IMR-90 (cell line): ENCODE measurements around the gene CAMKMT. TPM values are rescaled to one million over a fixed set of nuclear protein-coding genes. Genes with fewer than 3 reads are reported as not detected.
"Not testable (repeated sequence)": the region's sequence is repeated elsewhere in the genome, so short reads cannot be mapped to it uniquely, and the experiment has no call there.

Source experiments
- ATAC-seq: fragments of 200-7000 bp; cut with Tn5 transposase; 2 replicates; pipeline ENCODE4 v1.9.1; 2020; ENCODE audit warnings: low read depth, mild to moderate bottlenecking, moderate library complexity
- BruUV-seq: library from RNA; stranded (reverse); fragments of 400-500 nt; replicated peaks from 2 replicates; lab custom pipeline; 2021; lab: Mats Ljungman, UMichigan
- CTCF ChIA-PET: fragments of 300-600 bp; formaldehyde crosslinking; extraction: SDS; loops from one replicate; lab custom pipeline; 2021; ENCODE audit warnings: antibody characterized with exemption; lab: Yijun Ruan, JAX
- POLR2A ChIA-PET: fragments of 300-600 bp; sonication (Branson Sonifier 250); formaldehyde crosslinking; loops from one replicate; lab custom pipeline; 2022; ENCODE audit warnings: antibody characterized with exemption; ENCODE audit not compliant: unreplicated experiment; lab: Charles Lee
- DNase-seq: peaks from one replicate; pipeline ENCODE4 v3.0.0; 2013
- H2AFZ ChIP-seq: replicated peaks from 2 replicates; pipeline ENCODE3; 2013; ENCODE audit warnings: low read length, mild to moderate bottlenecking; ENCODE audit not compliant: poor library complexity
- H2AK5ac ChIP-seq: 2 replicates; pipeline ENCODE4 v1.6.1; 2013; ENCODE audit warnings: low read depth, low read length, inconsistent platforms
- H2AK9ac ChIP-seq: replicated peaks from 2 replicates; pipeline ENCODE3; 2013; ENCODE audit warnings: mild to moderate bottlenecking, low read depth, low read length, moderate library complexity; ENCODE audit not compliant: poor library complexity
- H2BK120ac ChIP-seq: 2 replicates; pipeline ENCODE4 v1.6.1; 2013; ENCODE audit warnings: low read depth, low read length, inconsistent platforms
- H2BK15ac ChIP-seq: 3 replicates; pipeline ENCODE4 v1.6.1; 2013; ENCODE audit warnings: low read depth, low read length, inconsistent platforms
- H2BK20ac ChIP-seq: 2 replicates; pipeline ENCODE4 v1.6.1; 2013; ENCODE audit warnings: low read depth, mild to moderate bottlenecking, inconsistent platforms, low read length, moderate library complexity
- H2BK5ac ChIP-seq: 2 replicates; pipeline ENCODE4 v1.6.1; 2013; ENCODE audit warnings: mild to moderate bottlenecking, low read depth, low read length, inconsistent platforms; ENCODE audit not compliant: poor library complexity, severe bottlenecking
- H3K14ac ChIP-seq: replicated peaks from 2 replicates; pipeline ENCODE4 v1.6.1; 2013; ENCODE audit warnings: low read depth, low read length, inconsistent platforms
- H3K18ac ChIP-seq: 2 replicates; pipeline ENCODE4 v1.6.1; 2013; ENCODE audit warnings: low read depth, low read length, control low read depth
- H3K23ac ChIP-seq: 2 replicates; pipeline ENCODE4 v1.6.1; 2013; ENCODE audit warnings: low read depth, low read length, inconsistent platforms
- H3K27ac ChIP-seq: 2 replicates; pipeline ENCODE4 v1.5.1; 2013; ENCODE audit warnings: mild to moderate bottlenecking, control low read depth, low read length; ENCODE audit not compliant: insufficient read depth
- H3K27me3 ChIP-seq: 2 replicates; pipeline ENCODE4 v1.6.1; 2013; ENCODE audit warnings: low read length; ENCODE audit not compliant: control insufficient read depth, insufficient read depth
- H3K36me3 ChIP-seq: 2 replicates; pipeline ENCODE4 v1.6.1; 2013; ENCODE audit warnings: low read length, mixed read lengths; ENCODE audit not compliant: control insufficient read depth, insufficient read depth
- H3K4ac ChIP-seq: 2 replicates; pipeline ENCODE4 v1.6.1; 2013; ENCODE audit warnings: low read depth, low read length, inconsistent platforms
- H3K4me1 ChIP-seq: 2 replicates; pipeline ENCODE4 v1.6.1; 2013; ENCODE audit warnings: low read length, mixed read lengths; ENCODE audit not compliant: control insufficient read depth, insufficient read depth
- H3K4me2 ChIP-seq: 2 replicates; pipeline ENCODE4 v1.6.1; 2013; ENCODE audit warnings: low read depth, mild to moderate bottlenecking, control low read depth, low read length, moderate library complexity
- H3K4me3 ChIP-seq: 2 replicates; pipeline ENCODE4 v1.5.1; 2013; ENCODE audit warnings: low read depth, mild to moderate bottlenecking, control low read depth, low read length, moderate library complexity; ENCODE audit not compliant: insufficient read depth
- H3K56ac ChIP-seq: 2 replicates; pipeline ENCODE4 v1.6.1; 2013; ENCODE audit warnings: low read length, inconsistent platforms; ENCODE audit not compliant: insufficient read depth; ENCODE audit errors: extremely low read depth
- H3K79me1 ChIP-seq, 2 experiments: 2 replicates each; pipeline ENCODE4 v1.6.1; 2013; ENCODE audit warnings: low read length in 2 of 2, inconsistent platforms in 1 of 2, low read depth in 1 of 2
- H3K9ac ChIP-seq: 2 replicates; pipeline ENCODE4 v1.6.1; 2013; ENCODE audit warnings: low read depth, low read length, control low read depth
- H3K9me1 ChIP-seq: 2 replicates; pipeline ENCODE4 v1.6.1; 2013; ENCODE audit warnings: low read length, inconsistent platforms; ENCODE audit not compliant: insufficient read depth
- H3K9me3 ChIP-seq: 2 replicates; pipeline ENCODE4 v1.6.1; 2013; ENCODE audit warnings: low read length; ENCODE audit not compliant: control insufficient read depth, insufficient read depth
- H4K20me1 ChIP-seq: 2 replicates; pipeline ENCODE4 v1.6.1; 2013; ENCODE audit warnings: low read length, inconsistent platforms; ENCODE audit not compliant: insufficient read depth
- H4K5ac ChIP-seq: 2 replicates; pipeline ENCODE4 v1.6.1; 2013; ENCODE audit warnings: mild to moderate bottlenecking, low read depth, low read length, control low read depth
- H4K8ac ChIP-seq, 2 experiments: 2 replicates each; pipeline ENCODE4 v1.6.1; 2013; ENCODE audit warnings: low read depth in 2 of 2, low read length in 2 of 2, control low read depth in 1 of 2, inconsistent platforms in 1 of 2
- H4K91ac ChIP-seq: 2 replicates; pipeline ENCODE4 v1.6.1; 2013; ENCODE audit warnings: low read depth, low read length, inconsistent platforms; ENCODE audit not compliant: insufficient read depth
- CEBPB ChIP-seq: IDR thresholded peaks from 2 replicates; pipeline ENCODE4 v1.6.1; 2012; ENCODE audit warnings: low read depth, low read length, improper control_type of control experiment
- MAZ ChIP-seq: IDR thresholded peaks from 2 replicates; pipeline ENCODE4 v1.6.1; 2012; ENCODE audit warnings: low read depth, mild to moderate bottlenecking, low read length, improper control_type of control experiment, moderate library complexity, borderline replicate concordance
- WGBS, 2 experiments: methylation state at CpG; one replicate each; pipeline versions ENCODE4 v1.1.5 to v1.1.7; 2013; ENCODE audit warnings: missing lambda C conversion rate in 2 of 2; ENCODE audit not compliant: insufficient read length in 1 of 2; ENCODE audit errors: extremely low coverage in 2 of 2; 5-methylcytosine and 5-hydroxymethylcytosine counted together
- dilution Hi-C: fragments of 300-500 bp; cut with HindIII; formaldehyde crosslinking; loops from one replicate; pipeline ENCODE4 v1.14.3; 2018; ENCODE audit warnings: low sequenced_read_pairs; ENCODE audit not compliant: unreplicated experiment
- in situ Hi-C: fragments of 300-500 bp; cut with MboI; formaldehyde crosslinking; loops from 3 replicates; pipeline ENCODE4 v1.14.3; 2019; ENCODE audit warnings: low sequenced_read_pairs, inconsistent platforms, mixed read lengths
- intact Hi-C: fragments of 100-400 bp; cut with micrococcal nuclease; formaldehyde crosslinking; loops from 2 replicates; pipeline ENCODE4 v1.10.0; 2022
- polyA plus RNA-seq, 3 experiments: library from polyadenylated mRNA; depleted of rRNA; stranded (reverse); fragments of >200 nt; gene quantifications; 2 replicates each; pipeline ENCODE4 v1.2.3, GENCODE V29; 2012; ENCODE audit warnings: low replicate concordance in 1 of 3
- total RNA-seq: library from RNA; depleted of rRNA; stranded (reverse); fragments of >200 nt; gene quantifications from 2 replicates; pipeline ENCODE4 v1.2.3, GENCODE V29; 2012

CAMKMT gene
- total and polyA plus RNA-seq, 2 of the 4 experiments (the other 2 are of a cell fraction) = 4.4 to 6.8 TPM

DNA sequence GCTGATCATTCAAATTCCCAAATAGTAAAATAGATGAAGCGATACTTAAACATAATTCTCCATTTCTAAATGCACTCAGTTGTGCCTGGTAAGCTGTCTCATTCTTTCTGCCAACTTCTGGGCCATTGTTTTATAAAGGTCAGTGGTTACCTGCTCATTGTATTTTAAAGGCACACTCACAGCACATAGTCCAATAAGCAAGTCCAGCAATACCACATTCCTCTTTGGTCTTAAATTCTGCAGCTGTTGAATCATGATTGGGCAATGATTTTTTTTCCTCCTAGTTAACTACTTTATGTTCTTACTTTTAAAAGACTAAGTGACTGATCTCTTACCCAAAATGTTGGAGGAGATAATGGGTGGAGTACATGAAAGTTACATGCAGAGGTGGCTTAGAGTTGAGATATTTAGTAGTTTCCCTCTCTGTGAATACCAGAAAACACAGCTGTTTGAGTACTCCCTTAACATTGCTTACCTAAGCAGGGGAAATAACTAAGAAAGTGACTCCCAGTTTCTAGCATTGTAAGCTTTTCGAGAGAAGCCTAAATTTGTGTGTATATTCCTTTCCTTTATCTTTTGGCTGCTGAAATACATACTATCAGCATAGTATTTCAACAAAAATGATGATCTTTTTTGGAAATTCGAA is 220.7 kb downstream of the CAMKMT start:
- no TSS peak for BruUV-seq
- H2AK9ac ChIP-seq = no peak overlapping the region
- no peak overlapping the region for H3K4me2 ChIP-seq
- H3K27me3 ChIP-seq = no peaks in the 10 kb centered on the region
- ChIA-PET POLR2A (no interaction called here), CTCF (interaction anchor here (0.9 kb wide), 1 partner anchor 21 kb away, joined by 3 read pairs; no protein-coding TSS in a partner anchor)
- no peak overlapping the region for H3K27ac ChIP-seq
- dilution Hi-C loops (no loop called here), in situ Hi-C loops (no loop called here), intact Hi-C loops (no loop called here)
- no peak overlapping the region for H2BK5ac ChIP-seq
- no peaks in the 10 kb centered on the region for H3K36me3 ChIP-seq
- no peak overlapping the region for H2BK20ac ChIP-seq
- no peak overlapping the region for H3K23ac ChIP-seq
- H3K14ac ChIP-seq = no peak overlapping the region
- H4K20me1 ChIP-seq = no peaks in the 10 kb centered on the region
- TF ChIP-seq CEBPB = peak; percentile 55
- TF ChIP-seq MAZ = no peak
- H2BK120ac ChIP-seq = no peak overlapping the region
- H4K8ac ChIP-seq = no peak overlapping the region
- no peaks in the 10 kb centered on the region for H3K9me3 ChIP-seq
- no peak overlapping the region for H3K9ac ChIP-seq
- DNase-seq (peak; percentile 25), ATAC-seq (0 out of 2 replicates have a peak, but pooled peaks have one; percentile 35)
- no peak overlapping the region for H3K18ac ChIP-seq
- no peak overlapping the region for H2BK15ac ChIP-seq
- no peak overlapping the region for H4K5ac ChIP-seq
- WGBS, 2 experiments = no CpG with 5 or more reads among the region's 3 CpGs
- H3K79me1 ChIP-seq = no peaks in the 10 kb centered on the region
- H3K4me1 ChIP-seq = no peaks in the 10 kb centered on the region; the same call in 1 of the 2 replicates
- no peak overlapping the region for H3K4me3 ChIP-seq
- H2AK5ac ChIP-seq = no peak overlapping the region
- H3K56ac ChIP-seq = no peak overlapping the region
- no peak overlapping the region for H4K91ac ChIP-seq
- H2AFZ ChIP-seq = no peak overlapping the region
- H3K4ac ChIP-seq = no peak overlapping the region
- H3K9me1 ChIP-seq = no peaks in the 10 kb centered on the region

DNA sequence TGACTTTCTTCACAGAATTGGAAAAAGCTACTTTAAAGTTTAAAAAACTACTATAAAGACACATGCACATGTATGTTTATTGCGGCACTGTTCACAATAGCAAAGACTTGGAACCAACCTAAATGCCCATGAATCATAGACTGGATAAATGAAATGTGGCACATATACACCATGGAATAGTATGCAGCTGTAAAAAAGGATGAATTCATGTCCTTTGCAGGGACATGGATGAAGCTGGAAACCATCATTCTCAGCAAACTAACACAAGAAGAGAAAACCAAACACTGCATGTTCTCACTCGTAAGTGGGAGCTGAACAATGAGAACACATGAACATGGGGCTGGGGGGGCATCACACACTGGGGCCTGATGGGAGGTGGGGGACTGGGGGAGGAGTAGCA is 233.9 kb downstream of the CAMKMT start:
- CTCF ChIA-PET, H3K9me1 ChIP-seq, H3K27ac ChIP-seq, H2BK120ac ChIP-seq, dilution Hi-C loops, H3K23ac ChIP-seq, H3K18ac ChIP-seq, H3K9ac ChIP-seq, H3K9me3 ChIP-seq, H3K4ac ChIP-seq, POLR2A ChIA-PET, H3K4me2 ChIP-seq, H3K14ac ChIP-seq, ATAC-seq, H3K79me1 ChIP-seq, H2AFZ ChIP-seq, intact Hi-C loops, BruUV-seq, H4K20me1 ChIP-seq, H4K91ac ChIP-seq, H3K36me3 ChIP-seq, H2BK20ac ChIP-seq, H3K27me3 ChIP-seq, H4K5ac ChIP-seq, H3K4me1 ChIP-seq, H2BK5ac ChIP-seq, H4K8ac ChIP-seq, H2BK15ac ChIP-seq, H2AK5ac ChIP-seq, DNase-seq, in situ Hi-C loops, H3K4me3 ChIP-seq, H2AK9ac ChIP-seq, H3K56ac ChIP-seq: not testable (repeated sequence)
- no CpG with 5 or more reads among the region's 2 CpGs for WGBS, 2 experiments
